Vagina (tissue), 2 donors: Measurements from ENCODE around the gene EML4. TPM values are rescaled to one million over a fixed set of nuclear protein-coding genes. Genes with fewer than 3 reads are reported as not detected.

Source experiments
- DNase-seq, 2 donors: peaks; one replicate each; pipeline ENCODE4 v3.0.0-alpha.2; 2017; ENCODE audit errors: extremely low spot score in 2 of 2
- H3K27ac ChIP-seq: fragments of 200-600 bp; sonication (generic); one replicate; pipeline ENCODE4 v1.5.1; 2019
- H3K27me3 ChIP-seq: fragments of 200-600 bp; sonication (generic); one replicate; pipeline ENCODE4 v1.5.1; 2019
- H3K36me3 ChIP-seq, 2 donors: fragments of 200-600 bp; sonication (generic); one replicate each; pipeline ENCODE4 v1.5.1; 2017 to 2019
- H3K4me1 ChIP-seq: fragments of 200-600 bp; sonication (generic); one replicate; pipeline ENCODE4 v1.5.1; 2019
- H3K4me3 ChIP-seq, 2 donors: fragments of 200-600 bp; sonication (generic); 1 replicate in 1 of 2; 2 replicates in 1 of 2; pipeline ENCODE4 v1.5.1; 2016 to 2019
- H3K9me3 ChIP-seq: fragments of 200-600 bp; sonication (generic); one replicate; pipeline ENCODE4 v1.5.1; 2019
- CTCF ChIP-seq, 3 experiments: fragments of 450-650 bp in 2 of 3; fragments of 200-600 bp in 1 of 3; sonication (generic) in 1 of 3; IDR thresholded peaks; one replicate each; pipeline ENCODE4 v1.5.1; 2017 to 2019; ENCODE audit warnings: antibody characterized with exemption in 3 of 3, mild to moderate bottlenecking in 2 of 3, moderate library complexity in 2 of 3
- POLR2A ChIP-seq, 2 donors: fragments of 450-650 bp; IDR thresholded peaks; one replicate each; pipeline ENCODE4 v1.6.1; 2017; ENCODE audit warnings: antibody characterized with exemption in 2 of 2, mild to moderate bottlenecking in 2 of 2, moderate library complexity in 2 of 2
- POLR2AphosphoS5 ChIP-seq, 2 donors: sonication (generic); formaldehyde crosslinking; IDR thresholded peaks; one replicate each; pipeline ENCODE4 v1.9.0; 2017; ENCODE audit warnings: antibody characterized with exemption in 2 of 2, mild to moderate bottlenecking in 2 of 2, low read depth in 1 of 2; ENCODE audit not compliant: insufficient read depth in 1 of 2
- intact Hi-C: fragments of 100-400 bp; cut with DNase I; formaldehyde crosslinking; loops from one replicate; pipeline ENCODE4 v1.15.1; 2023
- total RNA-seq: library from RNA; depleted of rRNA; stranded (reverse); fragments of >200 nt; gene quantifications from one replicate; pipeline ENCODE4 v1.2.3, GENCODE V29; 2016

Gene EML4
- total RNA-seq, 1 donor from 2014 or later: 26.0 TPM

DNA sequence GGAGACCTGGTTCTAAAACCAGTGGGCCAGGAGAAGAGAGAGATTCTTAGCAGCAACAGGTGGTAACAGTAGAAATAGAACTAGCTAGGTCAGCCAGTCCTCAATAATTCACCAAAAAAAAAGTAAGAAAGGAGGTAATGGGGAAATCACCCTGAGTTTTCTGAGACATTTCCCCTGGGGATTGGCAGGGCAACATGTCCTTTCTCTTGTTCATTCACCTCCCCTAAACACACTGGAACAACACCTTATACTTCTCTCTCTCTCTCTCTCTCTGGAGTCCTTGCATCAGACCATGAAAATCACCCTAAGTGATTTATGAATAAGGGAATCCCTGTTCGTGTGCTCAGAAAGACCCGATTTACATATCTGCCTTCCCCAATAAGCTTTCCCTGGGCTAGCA is 127.1 kb downstream of the EML4 start:
- H3K36me3 ChIP-seq: peaks cover 0 to 6% of the 10 kb centered on the region in 2 donors
- H3K9me3 ChIP-seq: no peaks in the 10 kb centered on the region
- intact Hi-C loops: no loop called here
- H3K4me1 ChIP-seq: no peaks in the 10 kb centered on the region
- no peak overlapping the region for H3K4me3 ChIP-seq
- no peak overlapping the region for H3K27ac ChIP-seq
- TF ChIP-seq POLR2AphosphoS5 (IDR thresholded peaks at IDR 0.05; ENCODE audit: insufficient read depth in 1 of 2, low read depth in 1 of 2) (no peak), POLR2A (IDR thresholded peaks at IDR 0.05) (no peak), CTCF (IDR thresholded peaks at IDR 0.05) (no peak)
- no peaks in the 10 kb centered on the region for H3K27me3 ChIP-seq
- no peak for DNase-seq

- Histone ChIP-seq H3K27ac (no peak overlapping the region), H3K9me3 (no peaks in the 10 kb centered on the region), H3K36me3 (peaks cover 0 to 9% of the 10 kb centered on the region in 2 donors), H3K4me3 (no peak overlapping the region), H3K4me1 (no peaks in the 10 kb centered on the region), H3K27me3 (no peaks in the 10 kb centered on the region)
- DNase-seq: no peak
- TF ChIP-seq CTCF (IDR thresholded peaks at IDR 0.05) (no peak), POLR2AphosphoS5 (IDR thresholded peaks at IDR 0.05; ENCODE audit: insufficient read depth in 1 of 2, low read depth in 1 of 2) (peak in 1 of 2 donors; percentile 24), POLR2A (IDR thresholded peaks at IDR 0.05) (no peak)
- intact Hi-C loops: no loop called here
Observed at GRCh38 chr2:42297322-42297936, 128.3 kb downstream of the EML4 start.

- Histone ChIP-seq H3K9me3 (no peaks in the 10 kb centered on the region), H3K27me3 (no peaks in the 10 kb centered on the region), H3K27ac (no peak overlapping the region), H3K36me3 (peaks cover 0 to 16% of the 10 kb centered on the region in 2 donors), H3K4me3 (no peak overlapping the region), H3K4me1 (no peaks in the 10 kb centered on the region)
- DNase-seq: no peak
- TF ChIP-seq POLR2A (IDR thresholded peaks at IDR 0.05): no peak
- no peak for TF ChIP-seq CTCF (IDR thresholded peaks at IDR 0.05)
- no peak for TF ChIP-seq POLR2AphosphoS5 (IDR thresholded peaks at IDR 0.05; ENCODE audit: insufficient read depth in 1 of 2, low read depth in 1 of 2)
- intact Hi-C loops: no loop called here
Observed at GRCh38 chr2:42298132-42298531, 129.0 kb downstream of the EML4 start.

DNA sequence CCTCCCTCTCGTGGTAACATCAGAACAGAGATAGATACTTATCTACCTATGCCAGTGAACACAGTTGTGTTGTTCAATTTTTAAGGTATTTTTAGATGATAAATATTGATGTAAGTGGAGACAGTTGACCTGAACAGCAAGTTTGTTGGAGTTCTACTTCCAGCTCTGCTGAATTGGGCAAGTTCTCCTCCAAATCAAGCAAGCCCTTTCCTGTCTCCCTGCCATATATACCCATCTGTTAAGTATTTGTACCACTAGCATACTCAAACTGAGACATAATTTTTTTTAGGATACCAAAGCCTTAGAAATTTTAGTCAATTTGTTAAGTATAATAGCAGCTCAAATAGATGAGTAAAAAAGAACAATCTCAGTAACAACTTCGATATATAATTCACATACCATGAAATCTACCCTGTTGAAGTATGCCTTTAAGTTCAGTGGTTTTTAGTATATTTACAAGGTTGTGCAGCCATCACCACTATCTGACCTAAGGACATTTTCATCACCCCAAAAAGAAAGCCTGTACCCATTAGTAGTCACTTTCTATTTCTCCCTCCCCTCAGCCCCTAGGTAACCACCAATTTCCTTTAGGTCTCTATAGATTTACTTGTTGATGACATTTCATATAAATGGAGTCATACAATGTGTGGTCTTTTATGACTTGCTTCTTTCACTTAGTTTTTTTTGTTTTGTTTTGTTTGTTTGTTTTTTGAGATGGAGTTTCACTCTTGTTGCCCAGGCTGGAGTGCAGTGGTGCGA is 130.0 kb downstream of the EML4 start:
- H3K36me3 ChIP-seq: peaks cover 0 to 26% of the 10 kb centered on the region in 2 donors

More for the DNA sequence above, 130.0 kb downstream of the EML4 start:
- intact Hi-C loops: no loop called here
- H3K27ac ChIP-seq: no peak overlapping the region
- H3K27me3 ChIP-seq: no peaks in the 10 kb centered on the region
- H3K9me3 ChIP-seq: no peaks in the 10 kb centered on the region
- DNase-seq: no peak
- H3K4me3 ChIP-seq: no peak overlapping the region
- TF ChIP-seq POLR2AphosphoS5 (IDR thresholded peaks at IDR 0.05; ENCODE audit: insufficient read depth in 1 of 2, low read depth in 1 of 2) (no peak), CTCF (IDR thresholded peaks at IDR 0.05) (no peak), POLR2A (IDR thresholded peaks at IDR 0.05) (no peak)
- H3K4me1 ChIP-seq: no peaks in the 10 kb centered on the region
